Ascending aorta (tissue), 2 donors: ENCODE data around the gene SLCO3A1. TPM values are rescaled to one million over a fixed set of nuclear protein-coding genes. Genes with fewer than 3 reads are reported as not detected.

Experiments used
- DNase-seq, 2 donors: peaks; one replicate each; pipeline ENCODE4 v3.0.0-alpha.2; 2019; ENCODE audit warnings: low spot score in 2 of 2
- H3K27ac ChIP-seq, 2 donors: fragments of 200-600 bp; sonication (generic); one replicate each; pipeline ENCODE4 v1.5.1; 2016 to 2017; ENCODE audit warnings: mild to moderate bottlenecking in 1 of 2
- H3K27me3 ChIP-seq: fragments of 200-600 bp; sonication (generic); one replicate; pipeline ENCODE4 v1.5.1; 2017
- H3K36me3 ChIP-seq, 2 donors: fragments of 200-600 bp; sonication (generic); one replicate each; pipeline ENCODE4 v1.5.1; 2016
- H3K4me1 ChIP-seq, 2 donors: fragments of 200-600 bp; sonication (generic); one replicate each; pipeline ENCODE4 v1.5.1; 2016 to 2017; ENCODE audit warnings: mild to moderate bottlenecking in 1 of 2
- H3K4me3 ChIP-seq, 2 donors: fragments of 200-600 bp; sonication (generic); one replicate each; pipeline ENCODE4 v1.5.1; 2016 to 2017; ENCODE audit warnings: mild to moderate bottlenecking in 1 of 2
- H3K9me3 ChIP-seq, 2 donors: fragments of 200-600 bp; sonication (generic); one replicate each; pipeline ENCODE4 v1.5.1; 2016
- CTCF ChIP-seq, 3 experiments: fragments of 200-600 bp in 2 of 3; fragments of 450-650 bp in 1 of 3; sonication (generic) in 2 of 3; IDR thresholded peaks; one replicate each; pipeline ENCODE4 v1.5.1; 2016 to 2019; ENCODE audit warnings: antibody characterized with exemption in 3 of 3, mild to moderate bottlenecking in 1 of 3, moderate library complexity in 1 of 3
- intact Hi-C: fragments of 100-400 bp; cut with DNase I; formaldehyde crosslinking; loops from one replicate; pipeline ENCODE4 v1.15.1; 2023
- total RNA-seq: library from RNA; depleted of rRNA; stranded (reverse); fragments of >200 nt; gene quantifications from one replicate; pipeline ENCODE4 v1.1.0, GENCODE V29; 2016

The SLCO3A1 gene
- total RNA-seq, 1 donor from 2014 or later = 53.2 TPM

GRCh38 chr15:91922646-91923547 lies 69.4 kb downstream of the SLCO3A1 start:
- H3K36me3 ChIP-seq = no peaks in the 10 kb centered on the region
- no peak overlapping the region for H3K4me3 ChIP-seq
- intact Hi-C loops = loop anchor here (10.0 kb wide), 1 partner anchor 228 kb away; no protein-coding TSS in a partner anchor
- peak in 1 of 2 donors; percentile 52 for DNase-seq
- peaks cover 10 to 49% of the 10 kb centered on the region in 2 donors for H3K4me1 ChIP-seq
- peak overlapping the region in 1 of 2 donors; percentile 51 for H3K27ac ChIP-seq
- TF ChIP-seq CTCF (IDR thresholded peaks at IDR 0.05) = no peak
- no peaks in the 10 kb centered on the region for H3K27me3 ChIP-seq
- H3K9me3 ChIP-seq = no peaks in the 10 kb centered on the region

DNA sequence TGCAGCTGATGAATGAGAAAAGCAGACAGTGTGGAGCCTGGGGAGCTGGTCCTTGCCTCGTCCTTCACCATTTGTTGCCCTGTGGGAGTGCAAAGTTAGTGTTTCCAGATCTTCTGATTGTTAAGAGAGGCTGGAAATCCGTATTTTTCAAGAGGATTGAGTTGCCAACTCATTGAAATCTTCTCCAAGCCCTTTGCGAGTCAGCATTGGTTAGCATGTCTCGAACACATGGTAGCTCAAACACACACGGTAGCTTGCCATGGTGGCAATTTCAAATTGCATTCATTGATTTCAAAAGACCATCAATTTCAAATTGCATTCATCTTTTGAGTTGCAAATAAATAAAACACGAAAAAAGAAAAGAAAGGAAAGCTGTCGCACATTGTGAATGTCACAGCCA lies 70.7 kb downstream of the SLCO3A1 start:
- intact Hi-C loops = loop anchor here (10.0 kb wide), 1 partner anchor 229 kb away; no protein-coding TSS in a partner anchor
- no peak for DNase-seq
- no peak for TF ChIP-seq CTCF (IDR thresholded peaks at IDR 0.05)
- Histone ChIP-seq H3K9me3 (no peaks in the 10 kb centered on the region), H3K36me3 (no peaks in the 10 kb centered on the region), H3K4me3 (no peak overlapping the region), H3K4me1 (peaks cover 10 to 43% of the 10 kb centered on the region in 2 donors), H3K27me3 (no peaks in the 10 kb centered on the region), H3K27ac (no peak overlapping the region)

DNA sequence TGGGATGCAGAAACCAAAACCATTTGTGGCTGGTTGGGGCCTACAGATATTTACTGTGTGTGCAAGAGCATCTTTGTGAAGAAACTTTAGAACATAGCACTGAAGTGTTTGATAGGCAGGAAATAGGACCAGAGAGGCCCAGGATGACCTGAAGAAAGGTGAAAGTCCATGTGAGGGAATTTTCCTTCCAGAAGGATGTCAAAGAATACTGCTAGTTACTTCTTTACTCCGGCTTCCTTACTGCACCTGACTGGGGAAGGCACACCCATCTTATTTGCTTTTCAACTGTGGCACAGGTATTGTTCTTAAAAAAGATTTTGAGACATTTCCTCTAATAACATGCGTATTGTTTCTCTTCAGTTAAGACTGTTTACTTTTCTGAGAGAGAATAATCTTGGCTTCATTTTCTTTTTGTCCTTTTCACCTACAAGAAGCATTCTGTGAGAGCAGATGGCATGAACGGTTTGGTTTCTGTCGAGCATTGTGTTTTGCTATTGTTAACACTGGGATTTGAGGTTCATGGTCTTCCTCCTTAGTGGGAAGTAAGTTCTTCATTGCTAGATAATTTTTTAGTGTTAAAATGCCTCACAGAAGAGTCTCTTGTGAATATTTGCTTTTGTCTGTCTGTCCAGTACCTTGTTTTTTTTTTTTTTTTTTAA lies 71.5 kb downstream of the SLCO3A1 start:
- Histone ChIP-seq H3K27ac (peak overlapping the region in 1 of 2 donors; percentile 74), H3K4me3 (no peak overlapping the region), H3K9me3 (no peaks in the 10 kb centered on the region), H3K36me3 (no peaks in the 10 kb centered on the region), H3K27me3 (no peaks in the 10 kb centered on the region), H3K4me1 (peaks cover 10 to 39% of the 10 kb centered on the region in 2 donors)
- DNase-seq = peak in 1 of 2 donors; percentile 22
- intact Hi-C loops = loop anchor here (5.0 to 10.0 kb wide), 2 partner anchors 42 to 230 kb away; no protein-coding TSS in a partner anchor
- no peak for TF ChIP-seq CTCF (IDR thresholded peaks at IDR 0.05)

GRCh38 chr15:91925794-91926193 lies 72.3 kb downstream of the SLCO3A1 start:
- H3K36me3 ChIP-seq = no peaks in the 10 kb centered on the region

More at GRCh38 chr15:91925794-91926193, 72.3 kb downstream of the SLCO3A1 start:
- DNase-seq = no peak
- Histone ChIP-seq H3K27me3 (no peaks in the 10 kb centered on the region), H3K4me1 (peaks cover 10 to 39% of the 10 kb centered on the region in 2 donors), H3K9me3 (no peaks in the 10 kb centered on the region), H3K4me3 (no peak overlapping the region), H3K27ac (peak overlapping the region; percentile 73 to 74)
- intact Hi-C loops = loop anchor here (2.0 to 10.0 kb wide), 5 partner anchors 42 to 231 kb away; partner anchors contain the start of gene SLCO3A1
- no peak for TF ChIP-seq CTCF (IDR thresholded peaks at IDR 0.05)
